Body of pancreas (tissue), 4 donors: ENCODE data around the gene PCYT2.
A peak's percentile ranks its signal among the peaks of the same experiment; 100 is the strongest.

ENCODE experiments used
- CTCF ChIP-seq, 7 experiments: fragments of 450-650 bp in 4 of 7; fragments of 200-600 bp in 3 of 7; sonication (generic) in 3 of 7; IDR thresholded peaks; one replicate each; pipeline ENCODE4 v1.5.1; 2016 to 2019; ENCODE audit warnings: antibody characterized with exemption in 7 of 7
- POLR2A ChIP-seq, 3 donors: fragments of 450-650 bp; IDR thresholded peaks; one replicate each; pipeline ENCODE4 v1.6.1; 2016; ENCODE audit warnings: antibody characterized with exemption in 3 of 3, mild to moderate bottlenecking in 2 of 3

GRCh38 chr17:81917565-81918332 is 6.5 kb upstream of the PCYT2 start, which contains the start of gene SIRT7:
- no peak for TF ChIP-seq CTCF (IDR thresholded peaks at IDR 0.05)
- peak; percentile 43 to 56 (median 47) for TF ChIP-seq POLR2A (IDR thresholded peaks at IDR 0.05)
